GM13977 (cell line): Measurements from ENCODE around the gene SPIB.

Experiments used
- DNase-seq: peaks from one replicate; pipeline ENCODE4 v3.0.0; 2012; ENCODE audit warnings: low spot score
- in situ Hi-C: fragments of 300-500 bp; cut with MboI; formaldehyde crosslinking; loops from one replicate; pipeline ENCODE4 v1.12.0; 2022; ENCODE audit warnings: low sequenced_read_pairs, low pct_unique_long_range_greater_than_20kb, mixed read lengths, inconsistent platforms; ENCODE audit not compliant: unreplicated experiment
- TF ChIP-seq, protein P1 (sequence below): IDR thresholded peaks from 2 replicates; pipeline ENCODE4 v1.5.1; 2012; ENCODE audit warnings: mild to moderate bottlenecking, control low read depth; ENCODE audit not compliant: insufficient read depth; ENCODE audit errors: extremely low read depth, missing control alignments

Gene SPIB

DNA sequence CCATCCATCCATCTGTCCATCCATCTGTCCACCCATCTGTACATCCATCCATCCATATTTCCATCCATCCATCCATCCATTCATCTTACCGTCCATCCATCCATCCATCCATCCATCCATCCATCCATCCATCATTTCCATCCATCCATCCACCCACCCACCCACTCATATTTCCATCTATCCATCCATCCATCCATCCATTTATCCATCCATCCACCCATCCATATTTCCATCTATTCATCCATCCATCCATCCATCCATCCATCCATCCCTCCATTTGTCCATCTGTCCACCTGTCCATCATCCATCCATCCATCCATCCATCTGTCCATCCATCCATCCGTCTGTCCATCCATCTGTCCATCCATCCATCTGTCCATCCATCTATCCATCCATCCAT lies 37.3 kb downstream of the SPIB start:
- in situ Hi-C loops, result no loop called here
- no peak for DNase-seq
- TF ChIP-seq, protein P1, sequence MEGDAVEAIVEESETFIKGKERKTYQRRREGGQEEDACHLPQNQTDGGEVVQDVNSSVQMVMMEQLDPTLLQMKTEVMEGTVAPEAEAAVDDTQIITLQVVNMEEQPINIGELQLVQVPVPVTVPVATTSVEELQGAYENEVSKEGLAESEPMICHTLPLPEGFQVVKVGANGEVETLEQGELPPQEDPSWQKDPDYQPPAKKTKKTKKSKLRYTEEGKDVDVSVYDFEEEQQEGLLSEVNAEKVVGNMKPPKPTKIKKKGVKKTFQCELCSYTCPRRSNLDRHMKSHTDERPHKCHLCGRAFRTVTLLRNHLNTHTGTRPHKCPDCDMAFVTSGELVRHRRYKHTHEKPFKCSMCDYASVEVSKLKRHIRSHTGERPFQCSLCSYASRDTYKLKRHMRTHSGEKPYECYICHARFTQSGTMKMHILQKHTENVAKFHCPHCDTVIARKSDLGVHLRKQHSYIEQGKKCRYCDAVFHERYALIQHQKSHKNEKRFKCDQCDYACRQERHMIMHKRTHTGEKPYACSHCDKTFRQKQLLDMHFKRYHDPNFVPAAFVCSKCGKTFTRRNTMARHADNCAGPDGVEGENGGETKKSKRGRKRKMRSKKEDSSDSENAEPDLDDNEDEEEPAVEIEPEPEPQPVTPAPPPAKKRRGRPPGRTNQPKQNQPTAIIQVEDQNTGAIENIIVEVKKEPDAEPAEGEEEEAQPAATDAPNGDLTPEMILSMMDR, result no peak

DNA sequence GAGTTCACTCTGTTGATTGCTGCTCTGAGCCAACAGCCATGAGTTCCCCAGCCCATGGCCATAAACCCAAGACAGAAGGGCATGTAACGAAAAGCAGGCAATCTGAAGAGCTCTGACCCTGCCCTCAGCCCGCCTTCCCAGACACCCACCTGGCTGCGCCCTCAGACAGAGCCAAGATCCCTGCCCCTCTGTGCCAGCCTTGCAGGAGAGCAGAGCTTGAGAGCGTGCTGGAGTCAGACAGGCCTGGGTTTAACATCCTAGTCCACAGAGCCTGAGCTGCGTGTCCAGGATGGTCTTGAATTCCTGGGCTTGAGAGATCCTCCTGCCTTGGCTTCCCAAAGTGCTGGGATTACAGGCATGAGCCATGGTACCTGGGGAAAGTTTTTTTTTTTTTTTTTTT lies 38.6 kb downstream of the SPIB start:
- TF ChIP-seq, protein P1, result no peak
- in situ Hi-C loops, result no loop called here
- DNase-seq, result no peak

- DNase-seq, result no peak
- TF ChIP-seq, protein P1, result no peak
- in situ Hi-C loops, result no loop called here
Measured at GRCh38 chr19:50458396-50459066, 39.8 kb downstream of the SPIB start.

GRCh38 chr19:50459067-50459456 lies 40.3 kb downstream of the SPIB start:
- in situ Hi-C loops, result no loop called here
- TF ChIP-seq, protein P1, result no peak
- DNase-seq, result no peak

GRCh38 chr19:50459638-50460037 lies 40.9 kb downstream of the SPIB start:
- in situ Hi-C loops, result loop anchor here (5.0 kb wide), 1 partner anchor 102 kb away; no protein-coding TSS in a partner anchor
- TF ChIP-seq, protein P1, result no peak
- no peak for DNase-seq

- peak; percentile 94 for DNase-seq
- in situ Hi-C loops, result loop anchor here (5.0 kb wide), 1 partner anchor 103 kb away; no protein-coding TSS in a partner anchor
- TF ChIP-seq, protein P1, result peak; percentile 34
Measured at GRCh38 chr19:50460161-50460765, 41.5 kb downstream of the SPIB start.
